ENCODE results near the gene FAM184A. TPM values are rescaled to one million over a fixed set of nuclear protein-coding genes. Genes with fewer than 3 reads are reported as not detected.
A peak's percentile ranks its signal among the peaks of the same experiment; 100 is the strongest.

FAM184A gene
- total RNA-seq, 1 experiment from 2014 or later, result 13.3 TPM

- TF ChIP-seq ZNF425 (CRISPR knock-in tag; conservative IDR thresholded peaks at IDR 0.05) (no peak), PRDM15 (CRISPR knock-in tag; IDR thresholded peaks at IDR 0.05) (no peak), ERG (CRISPR knock-in tag; IDR thresholded peaks at IDR 0.05) (no peak), GABPB1 (CRISPR knock-in tag; IDR thresholded peaks at IDR 0.05) (no peak)
Measured at GRCh38 chr6:119044255-119044654, 34.2 kb downstream of the FAM184A start (continued).

GRCh38 chr6:119043783-119044182 is 34.7 kb downstream of the FAM184A start:
- POLR2A ChIA-PET, result no interaction called here
- ATAC-seq (no peak), DNase-seq (ENCODE audit: low spot score) (no peak)
- peaks cover 63% of the 10 kb centered on the region for H3K4me1 Mint-ChIP-seq
- H3K27ac Mint-ChIP-seq, result no peak overlapping the region
- H3K27me3 Mint-ChIP-seq (ENCODE audit: low read depth), result no peaks in the 10 kb centered on the region
- peaks cover 4% of the 10 kb centered on the region; the same call in 1 of the 2 replicates for H3K9me3 Mint-ChIP-seq
- no peaks in the 10 kb centered on the region; the same call in 1 of the 2 replicates for H3K36me3 Mint-ChIP-seq
- CTCF ChIA-PET, result interaction anchor here (1.1 kb wide), 1 partner anchor 34 kb away, joined by 4 read pairs; the partner anchor contains the start of gene FAM184A
- H3K4me3 Mint-ChIP-seq, result no peak overlapping the region
- TF ChIP-seq ARID4B (CRISPR knock-in tag; IDR thresholded peaks at IDR 0.05; ENCODE audit: borderline replicate concordance) (no peak), EMX1 (CRISPR knock-in tag; IDR thresholded peaks at IDR 0.05) (no peak)

- H3K36me3 Mint-ChIP-seq, result no peaks in the 10 kb centered on the region
- ATAC-seq (peak; percentile 24; the same call in 1 of the 2 replicates), DNase-seq (ENCODE audit: low spot score) (no peak)
- ChIA-PET POLR2A (no interaction called here), CTCF (interaction anchor here (1.1 kb wide), 1 partner anchor 35 kb away, joined by 4 read pairs; the partner anchor contains the start of gene FAM184A)
- no peaks in the 10 kb centered on the region for H3K9me3 Mint-ChIP-seq
- peaks cover 67% of the 10 kb centered on the region for H3K4me1 Mint-ChIP-seq
- peak overlapping the region; percentile 52 for H3K27ac Mint-ChIP-seq
- H3K4me3 Mint-ChIP-seq, result no peak overlapping the region
- no peaks in the 10 kb centered on the region for H3K27me3 Mint-ChIP-seq (ENCODE audit: low read depth)
- TF ChIP-seq ZNF423 (CRISPR knock-in tag; IDR thresholded peaks at IDR 0.05) (no peak), ZNF281 (CRISPR knock-in tag; IDR thresholded peaks at IDR 0.05) (no peak), ZNF121 (CRISPR knock-in tag; IDR thresholded peaks at IDR 0.05) (no peak), SOX15 (CRISPR knock-in tag; IDR thresholded peaks at IDR 0.05) (no peak), ZNF532 (CRISPR knock-in tag; IDR thresholded peaks at IDR 0.05; ENCODE audit: borderline replicate concordance) (no peak)
Measured at GRCh38 chr6:119043265-119043664, 35.2 kb downstream of the FAM184A start.

Measured in WTC11 (cell line).